ENCODE results near the gene PIEZO1.
"Not testable (repeated sequence)": the region's sequence is repeated elsewhere in the genome, so short reads cannot be mapped to it uniquely, and the experiment has no call there.

Gene PIEZO1

GRCh38 chr16:88803264-88803987 lies 18.4 kb upstream of the PIEZO1 start, which contains the start of gene CDT1:
Gene CDT1 (plus strand): TSS chr16:88803789. CDS start chr16:88803832, 43 bp downstream.
- DNase-seq, result peak; percentile 57

- DNase-seq, result no peak
Measured at GRCh38 chr16:88800277-88800592, 15.2 kb upstream of the PIEZO1 start.

DNA sequence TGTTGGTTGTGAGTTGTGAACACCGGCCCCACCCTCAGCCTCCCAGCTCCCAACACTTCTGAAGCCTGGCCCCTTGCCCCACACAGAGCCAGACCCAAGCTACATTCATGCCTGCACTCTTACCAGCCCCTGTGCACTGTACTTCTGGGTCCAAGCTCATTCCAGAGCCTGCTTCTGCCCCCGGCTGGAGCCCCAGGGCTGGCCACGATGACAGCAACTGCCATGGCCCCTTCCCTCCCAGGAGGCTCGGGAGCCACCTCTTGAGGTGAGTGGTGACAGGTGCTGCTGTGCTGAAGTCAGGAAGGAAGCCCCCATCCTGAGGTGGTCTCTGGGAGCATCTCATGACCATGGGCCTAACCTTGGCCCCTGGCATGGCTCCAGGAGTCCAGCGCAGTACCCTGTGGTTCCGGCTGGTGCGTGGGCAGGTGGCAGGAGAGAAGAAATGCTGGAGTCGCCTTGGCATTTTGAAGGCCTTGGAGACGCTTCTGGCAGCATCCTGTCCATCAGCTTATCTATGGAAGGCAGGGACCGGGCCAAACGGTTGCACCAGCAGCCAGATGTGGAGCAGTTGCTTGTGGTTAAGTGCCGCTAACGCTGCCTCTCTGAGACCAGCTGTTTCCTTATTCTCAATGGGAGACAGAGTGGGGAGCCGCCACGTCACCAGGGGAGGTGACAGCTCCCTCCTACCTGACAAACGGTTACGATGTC lies 14.7 kb upstream of the PIEZO1 start:
- no peak for DNase-seq

GRCh38 chr16:88798772-88799455 lies 13.9 kb upstream of the PIEZO1 start:
- no peak for DNase-seq

DNA sequence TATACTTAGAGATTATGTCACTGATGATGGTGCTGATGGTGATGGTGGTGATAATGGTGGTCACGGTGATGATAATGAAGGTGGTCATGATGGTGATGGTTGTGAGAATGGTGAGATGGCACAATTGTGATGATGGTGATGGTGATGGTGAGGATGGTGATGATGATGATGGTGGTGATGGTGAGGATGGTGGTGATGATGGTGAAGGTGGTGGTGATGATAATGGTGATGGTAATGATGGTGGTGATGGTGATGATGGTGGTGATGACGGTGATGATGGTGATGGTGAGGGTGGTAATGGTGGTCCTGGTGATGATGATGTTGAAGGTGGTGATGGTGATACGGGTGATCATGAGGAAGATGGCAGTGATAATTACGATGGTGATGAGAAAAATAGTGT lies 13.1 kb upstream of the PIEZO1 start:
- DNase-seq, result no peak

DNA sequence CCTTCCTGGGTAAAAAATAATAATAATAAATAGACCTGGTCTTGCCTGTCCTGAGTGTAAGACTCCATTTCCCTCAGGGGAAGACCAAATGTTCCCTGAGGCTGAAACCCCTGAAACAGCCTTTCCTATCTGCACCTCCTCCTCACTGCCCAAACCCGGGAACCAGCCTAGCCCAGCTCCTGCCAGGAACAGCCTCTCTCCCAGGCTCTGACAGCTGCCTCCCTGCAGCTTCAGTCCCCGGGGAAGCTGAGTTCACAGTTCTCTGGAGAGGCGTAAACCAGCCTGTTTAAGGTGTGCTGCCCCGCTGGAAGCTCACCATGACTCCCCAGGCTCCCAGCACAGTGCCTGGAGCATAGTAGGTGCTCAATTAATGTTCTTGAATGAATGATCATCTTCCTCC lies 11.3 kb upstream of the PIEZO1 start:
- no peak for DNase-seq

DNA sequence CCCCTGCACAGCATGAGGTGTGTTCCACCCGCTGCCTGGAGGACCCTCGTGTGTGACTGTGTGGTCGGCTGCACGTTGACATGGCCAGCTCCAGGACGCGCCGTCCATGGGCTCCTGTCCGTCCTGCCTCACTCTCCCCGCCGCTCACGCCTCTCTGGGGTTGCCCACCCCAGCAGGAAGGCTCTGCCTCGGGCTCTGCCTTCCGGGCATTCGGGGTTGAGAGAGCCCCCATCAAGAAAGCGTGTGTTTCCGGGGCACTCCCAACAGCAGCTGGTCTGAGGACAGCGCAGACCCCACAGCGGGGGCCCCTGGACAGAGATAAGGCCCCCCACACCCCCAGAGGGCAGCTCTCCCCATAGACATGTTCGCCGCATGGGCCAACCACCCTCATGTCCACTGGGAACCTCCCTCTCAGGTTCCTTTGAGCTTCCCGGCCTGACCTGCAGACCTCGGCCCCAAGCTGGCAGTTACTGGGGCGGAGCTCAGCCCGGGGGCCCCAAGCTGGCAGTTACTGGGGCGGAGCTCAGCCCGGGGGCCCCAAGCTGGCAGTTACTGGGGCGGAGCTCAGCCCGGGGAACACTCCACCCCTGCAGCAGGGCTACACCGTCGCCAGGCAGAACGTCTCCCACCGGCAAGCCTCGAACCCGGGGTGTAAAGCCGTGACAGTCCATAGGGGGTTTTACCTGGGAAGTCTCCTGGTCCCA lies 8.4 kb upstream of the PIEZO1 start:
- DNase-seq, result no peak

GRCh38 chr16:88792668-88793250 lies 7.7 kb upstream of the PIEZO1 start:
- no peak for DNase-seq

DNA sequence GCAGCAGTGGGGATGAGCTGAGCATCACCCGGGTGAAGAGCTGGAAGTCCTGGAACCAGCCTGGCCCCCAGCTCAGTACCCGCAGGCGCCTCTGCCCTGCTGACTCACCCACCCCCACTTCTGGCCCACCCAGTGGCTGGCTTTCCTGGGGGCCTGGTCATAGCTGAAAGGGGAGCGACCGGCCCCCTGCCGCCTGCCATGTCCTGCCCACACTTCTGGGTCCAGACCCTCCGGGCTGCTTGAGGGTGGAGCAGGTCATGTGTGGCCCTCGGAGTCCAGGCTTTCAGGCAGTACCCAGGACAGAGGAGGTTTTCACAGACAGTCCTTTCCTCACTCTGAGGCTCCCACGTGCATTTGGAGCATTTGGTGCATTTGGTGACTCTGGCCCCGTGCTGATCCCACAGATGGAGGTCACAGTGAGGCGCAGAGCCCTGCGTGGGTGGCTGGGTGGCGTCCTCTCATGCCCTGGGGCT lies 7.1 kb upstream of the PIEZO1 start:
- no peak for DNase-seq

DNA sequence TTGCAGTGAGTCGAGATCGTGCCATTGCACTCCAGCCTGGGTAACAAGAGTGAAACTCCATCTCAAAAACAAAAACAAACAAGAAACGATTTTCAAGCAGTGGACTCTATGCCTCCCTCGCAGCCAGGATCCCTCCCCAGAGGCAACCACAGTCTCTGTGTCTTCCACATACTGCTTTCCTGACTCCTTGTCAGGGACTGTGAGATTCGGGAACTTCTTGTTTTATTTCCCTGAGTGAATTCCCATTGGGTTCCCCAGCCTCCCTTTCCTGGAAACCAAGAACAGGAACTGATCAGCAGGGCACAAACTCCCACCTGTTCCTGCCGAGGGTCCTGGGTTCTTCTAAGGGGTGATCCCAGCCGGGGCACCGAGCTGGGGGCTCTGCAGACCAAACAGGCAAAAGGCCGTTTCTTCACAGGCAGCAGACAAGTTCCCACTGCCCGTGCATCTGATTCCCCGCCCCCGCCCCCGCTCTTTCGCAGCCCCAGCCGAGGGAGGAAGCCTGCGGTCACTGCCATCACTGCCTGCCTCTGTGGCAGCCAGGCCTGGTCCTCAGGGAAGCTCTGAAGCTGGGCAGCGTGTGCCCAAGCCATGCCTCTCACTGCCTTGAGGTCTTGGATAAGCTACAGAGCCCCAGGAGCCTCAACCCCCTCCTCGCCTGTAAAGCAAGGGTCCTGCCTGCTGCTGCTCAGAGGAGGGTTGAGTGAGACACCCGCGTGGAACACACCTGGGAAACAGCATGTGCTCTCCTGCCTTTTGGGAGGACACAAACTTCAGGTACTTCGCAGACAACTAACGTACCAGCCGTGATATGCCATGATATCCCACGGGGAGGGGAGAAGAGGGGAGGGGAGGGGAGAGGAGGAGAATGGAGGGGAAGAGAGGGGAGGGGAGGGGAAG lies 5.5 kb upstream of the PIEZO1 start:
- DNase-seq, result no peak

DNA sequence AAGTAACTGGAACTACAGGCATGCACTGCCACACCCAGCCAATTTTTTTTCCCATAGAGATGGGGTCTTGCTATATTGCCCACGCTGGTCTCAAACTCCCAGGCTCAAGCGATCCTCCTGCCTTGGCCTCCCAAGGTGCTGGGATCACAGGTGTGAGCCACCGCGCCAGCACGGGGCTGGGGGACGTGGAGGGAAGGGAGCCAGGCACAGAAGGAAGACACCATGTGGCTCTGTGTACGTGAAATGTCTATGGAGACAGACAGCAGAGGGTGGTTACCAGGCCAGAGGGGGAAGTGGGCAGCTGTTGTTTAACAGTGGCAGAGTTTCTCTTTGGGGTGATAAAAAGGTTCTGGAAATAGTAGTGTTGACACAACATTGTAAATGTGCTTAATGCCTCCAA lies 4.6 kb upstream of the PIEZO1 start:
- DNase-seq, result no peak

- not testable (repeated sequence) for DNase-seq
Measured at GRCh38 chr16:88788749-88789148, 3.7 kb upstream of the PIEZO1 start.

- no peak for DNase-seq
Measured at GRCh38 chr16:88787579-88788314, 2.7 kb upstream of the PIEZO1 start.

- no peak for DNase-seq
Measured at GRCh38 chr16:88784856-88785105, 239 bp downstream of the PIEZO1 start.

GRCh38 chr16:88784074-88784855 lies 755 bp downstream of the PIEZO1 start:
- DNase-seq, result no peak

GRCh38 chr16:88783391-88784073 lies 1.5 kb downstream of the PIEZO1 start:
- no peak for DNase-seq

- no peak for DNase-seq
Measured at GRCh38 chr16:88782454-88783390, 2.3 kb downstream of the PIEZO1 start.

DNA sequence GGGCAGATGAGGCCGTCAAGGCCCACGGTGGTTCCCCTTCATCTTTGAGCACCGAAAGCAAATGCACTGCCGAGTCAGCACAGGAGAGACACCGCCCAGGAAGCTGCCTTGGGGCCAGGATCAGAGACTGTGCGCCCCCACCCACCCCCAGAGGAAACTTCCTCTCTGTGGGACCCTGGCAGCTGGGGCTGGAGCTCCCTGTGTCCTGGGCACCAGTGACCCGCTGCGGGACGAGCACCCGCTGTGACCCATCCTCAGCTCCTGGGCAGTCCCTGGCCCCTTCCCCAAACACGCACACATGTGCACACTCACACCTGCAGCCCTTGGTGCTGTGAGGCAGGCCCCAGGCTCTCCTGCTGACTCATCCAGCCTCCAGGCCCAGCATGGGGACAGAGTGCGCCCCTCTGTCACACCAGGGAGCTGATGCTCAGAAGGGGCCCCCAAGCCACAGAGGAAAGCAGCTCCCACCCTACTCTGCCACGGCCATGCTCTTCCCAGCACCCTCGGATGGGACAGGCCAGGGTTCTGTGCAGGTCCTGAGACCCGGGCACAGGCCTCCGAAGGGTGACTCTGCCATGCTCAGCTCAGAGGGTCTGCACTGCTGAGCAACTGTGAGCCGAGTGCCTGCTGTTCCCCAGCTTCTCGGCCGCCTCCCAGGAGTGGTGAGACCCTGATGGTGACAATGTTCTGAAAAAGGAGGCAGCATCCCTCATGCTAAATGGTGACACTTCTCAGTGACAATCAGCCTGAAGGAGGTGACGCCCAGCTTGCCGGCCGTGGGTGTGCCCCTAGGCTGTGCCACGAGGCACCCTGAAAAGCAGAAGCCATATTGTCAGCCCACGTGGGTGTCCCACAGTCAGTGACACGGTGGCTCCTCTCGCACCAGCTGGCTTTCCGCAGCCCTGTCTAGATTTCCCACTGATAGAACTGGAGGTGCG lies 3.6 kb downstream of the PIEZO1 start:
- DNase-seq, result no peak
